DOHH2 (cell line): Measurements from ENCODE around the gene POMGNT1.

Experiments used
- H3F3A ChIP-seq: fragments of 200-600 bp; sonication (generic), shearing (Covaris generic); 2 replicates; pipeline ENCODE4 v1.6.0; 2016; ENCODE audit warnings: antibody characterized with exemption, mild to moderate bottlenecking; ENCODE audit not compliant: control insufficient read depth, insufficient read depth
- H3K27ac ChIP-seq: fragments of 200-600 bp; sonication (generic); 2 replicates; pipeline ENCODE4 v1.5.1; 2014; ENCODE audit warnings: low read depth, mild to moderate bottlenecking, low read length, moderate library complexity
- H3K27me3 ChIP-seq: fragments of 200-600 bp; sonication (generic); 2 replicates; pipeline ENCODE4 v1.6.1; 2014; ENCODE audit warnings: mild to moderate bottlenecking, low read length, mixed read lengths; ENCODE audit not compliant: control insufficient read depth
- H3K36me3 ChIP-seq: fragments of 200-600 bp; sonication (generic); 2 replicates; pipeline ENCODE4 v1.6.1; 2014; ENCODE audit warnings: mild to moderate bottlenecking, low read length, moderate library complexity, mixed read lengths; ENCODE audit not compliant: control insufficient read depth
- H3K4me1 ChIP-seq: fragments of 200-600 bp; sonication (generic); 2 replicates; pipeline ENCODE4 v1.6.1; 2014; ENCODE audit warnings: mild to moderate bottlenecking, low read length, mixed read lengths; ENCODE audit not compliant: control insufficient read depth
- H3K4me2 ChIP-seq: fragments of 200-600 bp; sonication (generic); 2 replicates; pipeline ENCODE4 v1.6.0; 2014; ENCODE audit warnings: mild to moderate bottlenecking, low read length, moderate library complexity
- H3K4me3 ChIP-seq: fragments of 200-600 bp; sonication (generic); 2 replicates; pipeline ENCODE4 v1.5.1; 2014; ENCODE audit warnings: mild to moderate bottlenecking, low read length, mixed read lengths
- H3K79me2 ChIP-seq: fragments of 200-600 bp; sonication (generic); 2 replicates; pipeline ENCODE4 v1.6.1; 2014; ENCODE audit warnings: mild to moderate bottlenecking, low read length, mixed read lengths; ENCODE audit not compliant: control insufficient read depth
- H3K9me2 ChIP-seq: fragments of 200-600 bp; sonication (generic); replicated peaks from 2 replicates; pipeline ENCODE4 v1.6.1; 2014; ENCODE audit warnings: mild to moderate bottlenecking, low read length, mixed read lengths; ENCODE audit not compliant: control insufficient read depth
- H3K9me3 ChIP-seq: fragments of 200-600 bp; sonication (generic); 2 replicates; pipeline ENCODE4 v1.6.1; 2014; ENCODE audit warnings: antibody characterized with exemption, low read length, mixed read lengths; ENCODE audit not compliant: control insufficient read depth, insufficient read depth
- H4K20me1 ChIP-seq: fragments of 200-600 bp; sonication (generic); 2 replicates; pipeline ENCODE4 v1.6.0; 2014; ENCODE audit warnings: low read depth, mild to moderate bottlenecking, antibody characterized with exemption, low read length, moderate library complexity; ENCODE audit not compliant: control insufficient read depth, insufficient read depth
- EZH2phosphoT487 ChIP-seq: fragments of 200-600 bp; sonication (generic); IDR thresholded peaks from 2 replicates; pipeline ENCODE4 v1.6.1; 2017; ENCODE audit warnings: borderline replicate concordance, mild to moderate bottlenecking, antibody characterized with exemption, low read length, moderate library complexity, mixed read lengths
- TF ChIP-seq, protein P1 (sequence below): fragments of 200-600 bp; sonication (generic); IDR thresholded peaks from one replicate; pipeline ENCODE4 v1.5.1; 2014; ENCODE audit warnings: antibody characterized with exemption, mild to moderate bottlenecking, low read depth, low read length; ENCODE audit not compliant: poor library complexity, severe bottlenecking

Gene POMGNT1

DNA sequence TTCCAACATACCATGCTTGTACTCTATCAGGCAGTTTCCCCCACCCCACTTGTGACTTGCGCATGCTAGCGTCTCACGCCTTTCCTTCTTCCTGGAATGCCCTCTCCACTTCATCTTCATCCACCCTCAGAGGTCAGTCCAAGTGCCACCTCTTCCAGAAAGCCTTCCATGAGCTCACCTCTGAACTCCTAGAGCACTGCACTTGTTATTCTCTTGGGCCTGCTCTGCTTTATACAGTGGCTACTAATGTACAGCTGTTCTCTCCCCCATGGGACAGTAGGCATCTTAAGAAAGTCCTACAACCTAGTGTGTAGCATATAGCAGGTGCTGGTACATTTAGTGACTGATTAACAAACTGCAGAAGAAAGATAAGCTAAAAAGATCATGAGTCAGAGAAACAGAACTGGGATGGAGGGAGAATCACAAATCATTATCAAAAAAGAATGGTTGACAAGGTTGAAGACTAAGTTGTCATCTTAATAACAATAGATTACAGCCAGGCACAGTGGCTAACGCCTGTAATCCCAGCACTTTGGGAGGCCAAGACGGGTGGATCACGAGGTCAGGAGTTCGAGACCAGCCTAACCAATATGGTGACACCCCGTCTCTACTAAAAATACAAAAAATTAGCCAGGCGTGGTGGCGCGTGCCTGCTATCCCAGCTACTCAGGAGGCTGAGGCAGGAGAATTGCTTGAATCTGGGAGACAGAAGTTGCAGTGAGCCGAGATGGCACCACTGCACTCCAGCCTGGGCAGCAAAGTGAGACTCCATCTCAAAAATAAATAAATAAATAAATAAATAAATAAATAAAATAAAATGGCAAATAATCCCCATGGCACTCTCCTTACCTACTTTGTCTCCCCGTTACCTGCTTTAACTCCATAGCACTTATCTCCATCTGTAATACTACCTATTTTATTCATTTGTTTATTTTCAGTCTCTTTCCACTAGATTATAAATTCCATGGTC, 39.6 kb downstream of the POMGNT1 start:
- Histone ChIP-seq H3K27me3 (no peaks in the 10 kb centered on the region), H3K9me3 (no peaks in the 10 kb centered on the region), H3K4me3 (no peak overlapping the region), H3K36me3 (no peaks in the 10 kb centered on the region), H3F3A (no peaks in the 10 kb centered on the region), H4K20me1 (no peaks in the 10 kb centered on the region), H3K4me2 (no peak overlapping the region), H3K4me1 (no peaks in the 10 kb centered on the region), H3K27ac (no peak overlapping the region), H3K79me2 (no peaks in the 10 kb centered on the region), H3K9me2 (no peaks in the 10 kb centered on the region)
- TF ChIP-seq EZH2phosphoT487 = no peak
- TF ChIP-seq, protein P1, sequence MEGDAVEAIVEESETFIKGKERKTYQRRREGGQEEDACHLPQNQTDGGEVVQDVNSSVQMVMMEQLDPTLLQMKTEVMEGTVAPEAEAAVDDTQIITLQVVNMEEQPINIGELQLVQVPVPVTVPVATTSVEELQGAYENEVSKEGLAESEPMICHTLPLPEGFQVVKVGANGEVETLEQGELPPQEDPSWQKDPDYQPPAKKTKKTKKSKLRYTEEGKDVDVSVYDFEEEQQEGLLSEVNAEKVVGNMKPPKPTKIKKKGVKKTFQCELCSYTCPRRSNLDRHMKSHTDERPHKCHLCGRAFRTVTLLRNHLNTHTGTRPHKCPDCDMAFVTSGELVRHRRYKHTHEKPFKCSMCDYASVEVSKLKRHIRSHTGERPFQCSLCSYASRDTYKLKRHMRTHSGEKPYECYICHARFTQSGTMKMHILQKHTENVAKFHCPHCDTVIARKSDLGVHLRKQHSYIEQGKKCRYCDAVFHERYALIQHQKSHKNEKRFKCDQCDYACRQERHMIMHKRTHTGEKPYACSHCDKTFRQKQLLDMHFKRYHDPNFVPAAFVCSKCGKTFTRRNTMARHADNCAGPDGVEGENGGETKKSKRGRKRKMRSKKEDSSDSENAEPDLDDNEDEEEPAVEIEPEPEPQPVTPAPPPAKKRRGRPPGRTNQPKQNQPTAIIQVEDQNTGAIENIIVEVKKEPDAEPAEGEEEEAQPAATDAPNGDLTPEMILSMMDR = no peak

DNA sequence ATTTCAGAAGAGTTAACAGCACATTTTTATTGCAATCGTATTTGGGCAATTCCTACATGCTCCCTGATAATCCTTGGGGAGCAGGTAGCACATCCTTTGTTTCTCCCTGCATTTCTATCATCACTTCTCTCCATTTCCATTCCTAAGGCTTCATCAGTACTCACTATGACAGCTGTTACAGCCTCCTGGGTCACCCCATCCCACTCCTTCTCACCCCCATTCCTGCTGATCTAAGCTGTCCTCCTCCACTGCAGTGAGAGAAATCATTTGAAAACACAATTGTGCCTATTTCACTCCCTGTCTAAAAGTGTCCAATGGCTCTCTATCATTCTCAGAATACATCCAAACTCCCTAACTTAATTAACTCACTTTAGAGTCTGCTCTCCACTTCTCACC, 40.3 kb downstream of the POMGNT1 start:
- no peak overlapping the region for H3K4me3 ChIP-seq
- H3K79me2 ChIP-seq = no peaks in the 10 kb centered on the region
- H3K4me2 ChIP-seq = no peak overlapping the region
- H3K36me3 ChIP-seq = no peaks in the 10 kb centered on the region
- no peaks in the 10 kb centered on the region for H3K27me3 ChIP-seq
- no peaks in the 10 kb centered on the region for H3K9me3 ChIP-seq
- TF ChIP-seq, protein P1 = no peak
- no peak for TF ChIP-seq EZH2phosphoT487
- no peaks in the 10 kb centered on the region for H3K4me1 ChIP-seq
- no peaks in the 10 kb centered on the region for H4K20me1 ChIP-seq
- no peaks in the 10 kb centered on the region for H3F3A ChIP-seq
- no peaks in the 10 kb centered on the region for H3K9me2 ChIP-seq
- H3K27ac ChIP-seq = no peak overlapping the region

DNA sequence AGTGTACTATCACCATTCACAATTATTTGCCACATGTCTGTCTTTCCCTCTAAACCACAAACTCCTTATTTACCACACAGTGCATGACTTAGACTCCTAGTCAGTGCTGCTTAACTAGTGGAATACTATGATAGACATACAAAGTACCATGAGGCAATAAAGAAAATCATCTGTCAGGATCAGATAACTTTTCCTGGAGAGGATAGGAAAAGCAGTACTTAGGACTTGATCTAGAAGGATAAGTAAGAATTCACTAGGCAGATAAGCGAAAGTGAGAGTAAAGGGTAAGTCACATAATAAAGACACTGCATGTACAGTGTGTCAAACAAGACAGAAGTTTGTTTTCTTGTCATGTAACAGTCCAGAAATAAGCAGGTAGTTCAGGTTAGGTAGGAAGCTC, 44.5 kb downstream of the POMGNT1 start:
- H3F3A ChIP-seq = no peaks in the 10 kb centered on the region
- no peaks in the 10 kb centered on the region for H3K4me1 ChIP-seq
- H3K9me3 ChIP-seq = no peaks in the 10 kb centered on the region
- H3K4me3 ChIP-seq = no peak overlapping the region
- TF ChIP-seq, protein P1 = no peak
- no peak for TF ChIP-seq EZH2phosphoT487
- no peaks in the 10 kb centered on the region for H3K79me2 ChIP-seq
- no peak overlapping the region for H3K27ac ChIP-seq
- H3K27me3 ChIP-seq = no peaks in the 10 kb centered on the region
- H3K9me2 ChIP-seq = no peaks in the 10 kb centered on the region
- H4K20me1 ChIP-seq = no peaks in the 10 kb centered on the region
- no peaks in the 10 kb centered on the region for H3K36me3 ChIP-seq
- H3K4me2 ChIP-seq = no peak overlapping the region
